A549 (cell line): Measurements from ENCODE around the gene SUN2. TPM values are rescaled to one million over a fixed set of nuclear protein-coding genes. Genes with fewer than 3 reads are reported as not detected.

Experiments used
- ATAC-seq, 2 experiments: fragments of 200-7000 bp in 1 of 2; fragments of >200 bp in 1 of 2; cut with Nextera tagmentation in 1 of 2; cut with Tn5 transposase in 1 of 2; 3 replicates each; pipeline versions ENCODE4 v1.8.0 to v1.9.1; 2018 to 2020; ENCODE audit warnings: mild to moderate bottlenecking in 1 of 2, moderate library complexity in 1 of 2
- CTCF ChIA-PET: fragments of 300-600 bp; sonication (Branson Sonifier 250); formaldehyde crosslinking; extraction: SDS; loops from one replicate; lab custom pipeline; 2021; ENCODE audit warnings: antibody characterized with exemption, inconsistent platforms; lab: Yijun Ruan, JAX
- POLR2A ChIA-PET: fragments of 350-600 bp; formaldehyde crosslinking; extraction: SDS; loops from one replicate; lab custom pipeline; 2021; ENCODE audit warnings: antibody characterized with exemption, inconsistent platforms; lab: Yijun Ruan, JAX
- DNase-seq, 2 experiments: peaks; one replicate each; pipeline versions ENCODE4 v3.0.0 to v3.0.0-alpha.2; 2011 to 2016; ENCODE audit warnings: low read depth in 1 of 2, low spot score in 1 of 2
- FAIRE-seq: peaks from 2 replicates; lab custom pipeline; 2011; peaks lifted over from hg19 to GRCh38; lab: Jason Lieb, UNC
- H3K27ac ChIP-seq, 2 experiments: fragments of >200 bp; sonication (Bioruptor Twin); formaldehyde crosslinking; 3 replicates each; pipeline ENCODE4 v1.5.1; 2016 to 2017
- H3K4me1 ChIP-seq: fragments of >200 bp; sonication (Bioruptor Twin); formaldehyde crosslinking; 3 replicates; pipeline ENCODE4 v1.6.1; 2016
- H3K4me2 ChIP-seq: fragments of >200 bp; sonication (Bioruptor Twin); formaldehyde crosslinking; 3 replicates; pipeline ENCODE4 v1.6.1; 2016
- H3K4me3 ChIP-seq: fragments of >200 bp; sonication (Bioruptor Twin); formaldehyde crosslinking; 3 replicates; pipeline ENCODE4 v1.5.1; 2016
- H3K9me3 ChIP-seq: fragments of >200 bp; sonication (Bioruptor Twin); formaldehyde crosslinking; 3 replicates; pipeline ENCODE4 v1.6.1; 2016
- CBX2 ChIP-seq: fragments of 200-600 bp; sonication (generic); IDR thresholded peaks from 2 replicates; pipeline ENCODE4 v1.6.1; 2016; ENCODE audit warnings: low read depth, mild to moderate bottlenecking, borderline replicate concordance
- CHD2 ChIP-seq: fragments of 150-350 bp; IDR thresholded peaks from 2 replicates; pipeline ENCODE4 v1.6.1; 2014; ENCODE audit warnings: low read length; ENCODE audit not compliant: partially characterized antibody
- CHD4 ChIP-seq: fragments of 200-600 bp; sonication (generic); IDR thresholded peaks from 2 replicates; pipeline ENCODE4 v1.6.1; 2016; ENCODE audit warnings: antibody characterized with exemption, mild to moderate bottlenecking, borderline replicate concordance
- HDAC2 ChIP-seq: fragments of 200-600 bp; sonication (generic); IDR thresholded peaks from 2 replicates; pipeline ENCODE4 v1.6.1; 2016
- HES2 ChIP-seq: fragments of >200 bp; sonication (Bioruptor Twin); formaldehyde crosslinking; IDR thresholded peaks from 2 replicates; pipeline ENCODE4 v1.6.1; 2016
- HOXB5 ChIP-seq: fragments of 250-450 bp; sonication (Bioruptor Pico); IDR thresholded peaks from 2 replicates; pipeline ENCODE4 v1.5.0; 2020; ENCODE audit warnings: mild to moderate bottlenecking, moderate library complexity
- JUN ChIP-seq, 2 experiments: fragments of >200 bp; sonication (Bioruptor Twin); formaldehyde crosslinking; IDR thresholded peaks; 2 replicates in 1 of 2; 3 replicates in 1 of 2; pipeline ENCODE4 v1.6.1; 2016 to 2017
- KDM5A ChIP-seq: fragments of 200-600 bp; sonication (generic); IDR thresholded peaks from 2 replicates; pipeline ENCODE4 v1.6.1; 2016; ENCODE audit warnings: antibody characterized with exemption, mild to moderate bottlenecking
- MAZ ChIP-seq: fragments of 150-350 bp; IDR thresholded peaks from 2 replicates; pipeline ENCODE4 v1.6.1; 2014; ENCODE audit warnings: antibody characterized with exemption, low read depth, low read length, borderline replicate concordance
- MYC ChIP-seq: IDR thresholded peaks from 2 replicates; pipeline ENCODE4 v1.6.1; 2012; ENCODE audit warnings: mild to moderate bottlenecking, inconsistent platforms, low read length, improper control_type of control experiment, borderline replicate concordance
- NR3C1 ChIP-seq: fragments of >200 bp; sonication (Bioruptor Twin); formaldehyde crosslinking; IDR thresholded peaks from 3 replicates; pipeline ENCODE4 v1.6.1; 2017
- PBX3 ChIP-seq: IDR thresholded peaks from 2 replicates; pipeline ENCODE4 v1.6.1; 2012
- POLR2A ChIP-seq: IDR thresholded peaks from 2 replicates; pipeline ENCODE4 v1.6.1; 2012; ENCODE audit warnings: mild to moderate bottlenecking, low read length
- POLR2AphosphoS2 ChIP-seq: conservative IDR thresholded peaks from 2 replicates; pipeline ENCODE4 v1.6.1; 2012; ENCODE audit warnings: low read length, improper control_type of control experiment, inconsistent platforms
- RARB ChIP-seq: fragments of 250-450 bp; sonication (Bioruptor Pico); IDR thresholded peaks from 2 replicates; pipeline ENCODE4 v1.8.0; 2021; ENCODE audit warnings: mild to moderate bottlenecking, moderate library complexity
- SMC3 ChIP-seq: fragments of >200 bp; sonication (Bioruptor Twin); formaldehyde crosslinking; IDR thresholded peaks from 3 replicates; pipeline ENCODE4 v1.6.1; 2018; ENCODE audit warnings: inconsistent platforms
- TP53 ChIP-seq: fragments of 250-450 bp; sonication (Bioruptor Pico); IDR thresholded peaks from 2 replicates; pipeline ENCODE4 v1.5.0; 2021; ENCODE audit warnings: mild to moderate bottlenecking, moderate library complexity
- WGBS: methylation state at CpG from one replicate; pipeline ENCODE4 v1.1.6; 2017; ENCODE audit errors: missing lambda C conversion rate; 5-methylcytosine and 5-hydroxymethylcytosine counted together
- polyA plus RNA-seq, 4 experiments: library from polyadenylated mRNA; depleted of rRNA in 3 of 4; stranded (reverse); fragments of >200 nt; fragmentation: RNase III in 1 of 4; extraction: RNeasy Plus Mini Kit Qiagen cat#74134 plus additional on column Dnase treatment in 1 of 4; gene quantifications; 2 replicates in 3 of 4; 3 replicates in 1 of 4; pipeline ENCODE4 v1.2.3, GENCODE V29; 2011 to 2017
- TF ChIP-seq, protein P1 (sequence below): fragments of 150-350 bp; IDR thresholded peaks from 2 replicates; pipeline ENCODE4 v1.6.1; 2014; ENCODE audit warnings: low read depth, mild to moderate bottlenecking, low read length
- TF ChIP-seq, protein P2 (sequence below): IDR thresholded peaks from 2 replicates; pipeline ENCODE4 v1.6.1; 2012
- TF ChIP-seq, protein P3 (sequence below): fragments of >200 bp; sonication (Bioruptor Twin); formaldehyde crosslinking; IDR thresholded peaks from 3 replicates; pipeline ENCODE4 v1.5.1; 2016
- TF ChIP-seq, protein P4 (sequence below): fragments of 450-650 bp; IDR thresholded peaks from 2 replicates; pipeline ENCODE4 v1.6.1; 2014; ENCODE audit warnings: antibody characterized with exemption

Gene SUN2
- polyA plus RNA-seq, 2 of the 4 experiments (the other 2 are of a cell fraction), result 12.6 to 24.0 TPM

- WGBS, result 93% methylated on average over 12 of the region's 13 CpGs
- no peak for FAIRE-seq
- ChIA-PET CTCF (interaction anchor here (1.0 to 1.1 kb wide), 3 partner anchors 8 to 20 kb away, joined by 3 to 4 read pairs (median 3); no protein-coding TSS in a partner anchor), POLR2A (no interaction called here)
- H3K27ac ChIP-seq, result no peak overlapping the region
- H3K4me2 ChIP-seq, result no peak overlapping the region
- DNase-seq, result no peak
- H3K9me3 ChIP-seq, result no peaks in the 10 kb centered on the region
- no peaks in the 10 kb centered on the region for H3K4me1 ChIP-seq
- TF ChIP-seq SMC3, result no peak
- no peak for TF ChIP-seq CHD4
- no peak for TF ChIP-seq MYC
- TF ChIP-seq POLR2AphosphoS2, result no peak
- TF ChIP-seq POLR2A, result no peak
- TF ChIP-seq, protein P1, sequence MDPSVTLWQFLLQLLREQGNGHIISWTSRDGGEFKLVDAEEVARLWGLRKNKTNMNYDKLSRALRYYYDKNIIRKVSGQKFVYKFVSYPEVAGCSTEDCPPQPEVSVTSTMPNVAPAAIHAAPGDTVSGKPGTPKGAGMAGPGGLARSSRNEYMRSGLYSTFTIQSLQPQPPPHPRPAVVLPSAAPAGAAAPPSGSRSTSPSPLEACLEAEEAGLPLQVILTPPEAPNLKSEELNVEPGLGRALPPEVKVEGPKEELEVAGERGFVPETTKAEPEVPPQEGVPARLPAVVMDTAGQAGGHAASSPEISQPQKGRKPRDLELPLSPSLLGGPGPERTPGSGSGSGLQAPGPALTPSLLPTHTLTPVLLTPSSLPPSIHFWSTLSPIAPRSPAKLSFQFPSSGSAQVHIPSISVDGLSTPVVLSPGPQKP, result no peak
- TF ChIP-seq TP53 (CRISPR knock-in tag), result no peak
- TF ChIP-seq HOXB5 (CRISPR knock-in tag), result no peak
- no peak for TF ChIP-seq PBX3
- no peak for TF ChIP-seq CBX2
- TF ChIP-seq RARB (CRISPR knock-in tag), result no peak
- TF ChIP-seq, all 56 proteins: peak for 0
- no peak overlapping the region for H3K4me3 ChIP-seq
- ATAC-seq, result no peak
Measured at GRCh38 chr22:38730411-38730871, 25.4 kb downstream of the SUN2 start.

DNA sequence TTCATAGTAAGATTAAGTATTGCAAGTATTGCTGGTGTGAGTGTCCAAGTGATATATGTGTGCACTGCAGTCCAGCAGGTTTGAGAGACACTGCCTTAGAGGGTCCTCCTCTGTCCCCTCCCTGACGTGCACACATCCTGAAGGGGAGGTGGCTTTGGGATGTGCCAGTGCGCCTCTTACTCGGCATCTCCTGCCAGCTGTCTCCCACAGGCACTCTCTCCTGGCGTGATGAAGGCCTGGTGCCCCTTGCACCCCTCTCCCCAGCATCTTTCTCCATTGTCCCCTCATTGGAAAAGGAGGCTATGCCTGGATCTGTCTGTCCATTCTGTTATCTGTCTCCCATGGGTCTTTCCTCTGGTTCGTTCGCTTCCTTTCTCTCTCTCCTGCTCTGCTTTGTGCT lies 25.9 kb downstream of the SUN2 start:
- TF ChIP-seq KDM5A, result no peak
- TF ChIP-seq, protein P2, sequence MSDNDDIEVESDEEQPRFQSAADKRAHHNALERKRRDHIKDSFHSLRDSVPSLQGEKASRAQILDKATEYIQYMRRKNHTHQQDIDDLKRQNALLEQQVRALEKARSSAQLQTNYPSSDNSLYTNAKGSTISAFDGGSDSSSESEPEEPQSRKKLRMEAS, result no peak
- TF ChIP-seq MYC, result no peak
- no peak for TF ChIP-seq HES2
- no peak for TF ChIP-seq HDAC2
- no peak for TF ChIP-seq CHD2
- TF ChIP-seq MAZ, result no peak
- no peak for TF ChIP-seq CHD4
- TF ChIP-seq NR3C1, result no peak
- TF ChIP-seq, protein P3, sequence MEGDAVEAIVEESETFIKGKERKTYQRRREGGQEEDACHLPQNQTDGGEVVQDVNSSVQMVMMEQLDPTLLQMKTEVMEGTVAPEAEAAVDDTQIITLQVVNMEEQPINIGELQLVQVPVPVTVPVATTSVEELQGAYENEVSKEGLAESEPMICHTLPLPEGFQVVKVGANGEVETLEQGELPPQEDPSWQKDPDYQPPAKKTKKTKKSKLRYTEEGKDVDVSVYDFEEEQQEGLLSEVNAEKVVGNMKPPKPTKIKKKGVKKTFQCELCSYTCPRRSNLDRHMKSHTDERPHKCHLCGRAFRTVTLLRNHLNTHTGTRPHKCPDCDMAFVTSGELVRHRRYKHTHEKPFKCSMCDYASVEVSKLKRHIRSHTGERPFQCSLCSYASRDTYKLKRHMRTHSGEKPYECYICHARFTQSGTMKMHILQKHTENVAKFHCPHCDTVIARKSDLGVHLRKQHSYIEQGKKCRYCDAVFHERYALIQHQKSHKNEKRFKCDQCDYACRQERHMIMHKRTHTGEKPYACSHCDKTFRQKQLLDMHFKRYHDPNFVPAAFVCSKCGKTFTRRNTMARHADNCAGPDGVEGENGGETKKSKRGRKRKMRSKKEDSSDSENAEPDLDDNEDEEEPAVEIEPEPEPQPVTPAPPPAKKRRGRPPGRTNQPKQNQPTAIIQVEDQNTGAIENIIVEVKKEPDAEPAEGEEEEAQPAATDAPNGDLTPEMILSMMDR, result no peak
- no peak for TF ChIP-seq CBX2
- TF ChIP-seq JUN (IDR thresholded peaks at IDR 0.05), result no peak
- TF ChIP-seq, protein P4, sequence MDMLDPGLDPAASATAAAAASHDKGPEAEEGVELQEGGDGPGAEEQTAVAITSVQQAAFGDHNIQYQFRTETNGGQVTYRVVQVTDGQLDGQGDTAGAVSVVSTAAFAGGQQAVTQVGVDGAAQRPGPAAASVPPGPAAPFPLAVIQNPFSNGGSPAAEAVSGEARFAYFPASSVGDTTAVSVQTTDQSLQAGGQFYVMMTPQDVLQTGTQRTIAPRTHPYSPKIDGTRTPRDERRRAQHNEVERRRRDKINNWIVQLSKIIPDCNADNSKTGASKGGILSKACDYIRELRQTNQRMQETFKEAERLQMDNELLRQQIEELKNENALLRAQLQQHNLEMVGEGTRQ, result no peak
- no peak for FAIRE-seq
- Histone ChIP-seq H3K4me1 (no peaks in the 10 kb centered on the region), H3K4me3 (no peak overlapping the region), H3K9me3 (no peaks in the 10 kb centered on the region), H3K4me2 (no peak overlapping the region), H3K27ac (no peak overlapping the region)
- ChIA-PET CTCF (interaction anchor here (1.0 to 1.1 kb wide), 3 partner anchors 9 to 20 kb away, joined by 3 to 4 read pairs (median 3); no protein-coding TSS in a partner anchor), POLR2A (no interaction called here)
- DNase-seq, result no peak
- 87% methylated on average over 5 of the region's 6 CpGs for WGBS
- ATAC-seq, result no peak
